HUES6 (cell line): ENCODE data around the gene HDAC4.

Experiments used
- H3K27ac ChIP-seq: 2 replicates; pipeline ENCODE4 v1.7.0; 2013; ENCODE audit warnings: low read depth, mild to moderate bottlenecking, low read length, inconsistent platforms
- H3K27me3 ChIP-seq: 2 replicates; pipeline ENCODE4 v1.6.1; 2013; ENCODE audit warnings: low read length; ENCODE audit not compliant: control insufficient read depth, insufficient read depth
- H3K36me3 ChIP-seq: 2 replicates; pipeline ENCODE4 v1.6.1; 2013; ENCODE audit warnings: low read length; ENCODE audit not compliant: control insufficient read depth, insufficient read depth
- H3K4me1 ChIP-seq: 2 replicates; pipeline ENCODE4 v1.6.1; 2013; ENCODE audit warnings: low read length; ENCODE audit not compliant: control insufficient read depth, insufficient read depth
- H3K4me3 ChIP-seq: 2 replicates; pipeline ENCODE4 v1.5.1; 2013; ENCODE audit warnings: low read depth, low read length
- H3K9ac ChIP-seq: one replicate; pipeline ENCODE4 v1.6.1; 2013; ENCODE audit warnings: mild to moderate bottlenecking, low read length
- H3K9me3 ChIP-seq: 2 replicates; pipeline ENCODE4 v1.6.1; 2013; ENCODE audit warnings: low read depth, low read length; ENCODE audit not compliant: control insufficient read depth, insufficient read depth

The HDAC4 gene

DNA sequence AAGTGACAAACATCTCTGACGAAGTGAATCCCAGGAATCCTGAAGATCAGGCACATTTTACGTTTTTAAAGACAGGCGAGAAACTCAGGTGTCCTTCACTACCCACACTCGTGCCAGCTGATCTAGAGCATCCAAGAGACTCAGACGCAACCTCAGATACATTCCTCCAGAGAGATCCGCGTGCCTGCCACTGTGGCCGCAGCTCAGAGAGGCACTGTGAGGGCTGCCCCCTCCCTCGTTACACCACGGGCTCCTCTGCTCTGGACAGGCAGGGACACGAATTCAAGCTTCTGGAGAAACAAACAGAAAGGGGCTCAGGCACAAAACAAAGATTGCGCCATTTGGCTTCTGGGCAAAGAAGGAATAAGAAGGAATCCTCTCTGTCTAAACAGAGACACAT, 268.0 kb downstream of the HDAC4 start:
- Histone ChIP-seq H3K27ac (no peak overlapping the region), H3K27me3 (no peaks in the 10 kb centered on the region), H3K9ac (no peak overlapping the region), H3K9me3 (no peaks in the 10 kb centered on the region), H3K4me3 (no peak overlapping the region), H3K36me3 (peaks cover 50% of the 10 kb centered on the region), H3K4me1 (no peaks in the 10 kb centered on the region)

DNA sequence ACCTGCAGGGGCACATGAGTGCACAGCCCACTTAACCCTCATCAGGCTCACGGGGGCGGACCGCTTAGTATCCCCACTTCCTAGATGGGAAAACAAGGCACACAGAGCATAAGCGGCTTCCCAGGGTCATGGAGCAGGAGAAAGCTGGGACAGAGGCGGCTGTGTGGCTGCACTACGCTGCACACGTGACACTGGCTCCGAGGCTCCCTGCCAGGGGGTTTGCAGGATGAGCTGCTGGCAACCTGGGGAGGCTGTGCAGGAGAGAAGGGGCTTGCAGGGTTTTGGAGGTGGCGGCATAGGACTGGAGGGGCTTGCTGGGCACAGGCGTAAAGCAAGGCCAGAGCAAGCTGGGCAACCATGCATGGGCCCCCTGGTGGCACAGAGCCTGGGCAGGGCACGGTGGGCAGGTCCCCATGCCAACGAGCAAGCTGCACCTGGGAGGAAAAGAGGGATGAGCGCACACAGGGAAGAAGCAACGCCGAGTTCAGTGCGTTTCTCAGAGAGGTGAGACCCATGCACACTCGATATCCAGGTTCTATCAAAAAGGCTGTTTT, 268.6 kb downstream of the HDAC4 start:
- H3K4me1 ChIP-seq = no peaks in the 10 kb centered on the region
- peaks cover 50% of the 10 kb centered on the region for H3K36me3 ChIP-seq
- H3K9ac ChIP-seq = no peak overlapping the region

DNA sequence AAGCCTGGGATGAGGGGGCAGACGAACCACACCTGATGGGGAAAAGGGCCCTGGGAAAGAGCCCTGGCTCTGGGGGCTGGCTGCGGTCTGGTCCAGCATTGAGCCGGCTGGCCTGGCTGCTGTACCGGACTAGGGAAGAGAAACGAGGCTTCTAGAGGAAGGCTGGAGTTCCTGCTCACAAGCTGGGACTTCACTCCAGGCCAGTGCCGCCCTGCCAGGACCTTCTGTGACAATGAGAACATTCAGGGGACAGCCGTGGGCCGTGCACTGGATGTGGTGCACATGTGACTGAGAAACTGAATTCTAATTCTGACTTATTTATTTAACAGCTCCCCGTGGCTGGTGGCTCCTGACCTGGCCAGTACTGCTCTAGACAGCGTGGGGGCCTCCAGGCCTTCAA, 269.3 kb downstream of the HDAC4 start:
- no peaks in the 10 kb centered on the region for H3K9me3 ChIP-seq
- H3K36me3 ChIP-seq = peaks cover 47% of the 10 kb centered on the region
- no peak overlapping the region for H3K4me3 ChIP-seq
- H3K27ac ChIP-seq = no peak overlapping the region
- no peaks in the 10 kb centered on the region for H3K27me3 ChIP-seq
- H3K9ac ChIP-seq = no peak overlapping the region
- no peaks in the 10 kb centered on the region for H3K4me1 ChIP-seq

More for the DNA sequence above, 268.6 kb downstream of the HDAC4 start:
- no peaks in the 10 kb centered on the region for H3K9me3 ChIP-seq
- H3K27ac ChIP-seq = no peak overlapping the region
- no peaks in the 10 kb centered on the region for H3K27me3 ChIP-seq
- no peak overlapping the region for H3K4me3 ChIP-seq

DNA sequence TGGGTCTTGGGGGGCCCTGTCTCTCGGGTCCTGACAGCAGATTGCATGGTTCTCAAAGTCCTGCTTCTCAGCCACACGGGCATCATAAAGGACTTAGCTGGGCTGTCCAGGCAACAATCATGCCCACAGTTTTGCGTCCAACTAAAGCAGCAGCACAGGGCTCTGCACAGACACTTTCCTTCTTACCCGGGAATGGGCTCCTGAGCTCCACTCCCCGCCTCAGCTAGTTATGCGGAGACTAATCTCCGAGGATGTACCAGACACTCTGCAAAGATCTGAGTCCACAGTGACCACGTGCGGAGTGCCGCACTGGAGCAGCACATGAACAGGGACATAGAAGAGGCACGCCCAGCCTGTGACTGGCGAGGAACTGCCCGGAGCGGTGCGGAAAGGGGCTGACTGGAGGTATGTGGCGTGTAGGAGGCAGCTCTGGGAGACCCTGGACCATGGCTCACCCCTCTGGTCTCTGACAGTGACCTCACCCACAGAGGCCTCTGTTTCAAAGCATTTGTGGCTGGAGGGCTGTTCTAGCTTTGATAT, 270.0 kb downstream of the HDAC4 start:
- Histone ChIP-seq H3K4me3 (no peak overlapping the region), H3K27ac (no peak overlapping the region), H3K27me3 (no peaks in the 10 kb centered on the region), H3K4me1 (no peaks in the 10 kb centered on the region), H3K9ac (no peak overlapping the region), H3K36me3 (peaks cover 46% of the 10 kb centered on the region), H3K9me3 (no peaks in the 10 kb centered on the region)

DNA sequence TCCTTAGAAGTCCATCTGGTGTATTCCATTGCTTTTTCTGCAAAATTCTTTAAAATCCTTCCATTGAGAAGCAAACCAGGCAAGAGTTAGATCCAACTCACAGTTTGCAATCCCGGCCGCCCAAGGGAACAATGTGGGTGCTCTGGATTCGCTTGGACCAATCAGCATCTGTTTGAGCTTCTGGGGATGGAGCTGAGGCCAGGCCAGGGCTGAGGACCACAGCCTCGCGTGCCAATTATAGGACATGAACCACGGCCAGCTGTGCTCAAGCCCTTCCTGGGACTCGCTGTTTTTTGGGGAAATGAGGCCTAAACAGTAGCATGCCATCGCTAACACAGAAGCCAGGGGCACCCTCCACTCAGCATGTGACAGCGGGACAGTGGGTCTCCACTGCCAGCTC, 270.8 kb downstream of the HDAC4 start:
- Histone ChIP-seq H3K4me3 (no peak overlapping the region), H3K9ac (no peak overlapping the region), H3K9me3 (no peaks in the 10 kb centered on the region), H3K36me3 (peaks cover 54% of the 10 kb centered on the region), H3K27me3 (no peaks in the 10 kb centered on the region), H3K4me1 (no peaks in the 10 kb centered on the region), H3K27ac (no peak overlapping the region)

DNA sequence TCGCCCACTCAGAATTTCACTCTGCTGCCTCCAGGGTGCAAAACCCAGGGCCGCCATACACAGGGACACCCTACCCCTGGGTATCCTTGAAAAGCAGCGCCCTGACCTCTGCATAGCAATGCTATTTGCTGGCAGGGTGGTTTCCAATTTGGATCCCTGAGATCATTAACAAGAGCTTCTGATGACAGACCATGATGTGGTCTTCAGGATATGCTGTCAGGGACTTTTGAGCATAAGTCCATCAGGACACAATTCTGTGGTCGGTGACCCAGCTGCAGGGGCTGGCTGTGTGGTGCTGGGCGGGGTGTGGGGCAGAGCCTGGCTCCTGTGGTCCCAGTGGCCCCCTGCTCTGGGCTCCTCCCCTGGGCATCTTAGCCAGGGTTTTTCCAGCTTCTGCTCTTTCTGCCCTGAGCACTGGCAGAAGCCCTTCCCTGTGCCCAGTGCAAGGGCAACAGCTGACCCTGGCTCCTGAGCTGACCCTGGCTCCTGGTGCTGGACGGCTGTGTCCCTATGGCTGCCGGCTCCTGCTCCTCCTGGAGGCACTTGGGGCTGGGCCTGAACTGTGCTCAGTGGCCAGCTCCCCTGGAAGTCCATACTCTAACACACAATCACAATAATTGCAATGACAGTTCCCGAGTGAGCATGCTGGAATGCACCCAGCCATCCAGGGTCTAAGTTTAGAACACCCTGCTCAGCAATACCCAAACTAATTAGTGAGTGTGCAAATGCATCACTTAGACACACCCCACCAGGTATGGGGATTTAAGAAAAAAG, 271.5 kb downstream of the HDAC4 start:
- Histone ChIP-seq H3K4me3 (no peak overlapping the region), H3K27ac (no peak overlapping the region), H3K4me1 (no peaks in the 10 kb centered on the region), H3K9ac (no peak overlapping the region), H3K27me3 (no peaks in the 10 kb centered on the region), H3K36me3 (peaks cover 58% of the 10 kb centered on the region), H3K9me3 (0 out of 2 replicates have a peak, but pooled peaks cover 2% of the 10 kb centered on the region)

DNA sequence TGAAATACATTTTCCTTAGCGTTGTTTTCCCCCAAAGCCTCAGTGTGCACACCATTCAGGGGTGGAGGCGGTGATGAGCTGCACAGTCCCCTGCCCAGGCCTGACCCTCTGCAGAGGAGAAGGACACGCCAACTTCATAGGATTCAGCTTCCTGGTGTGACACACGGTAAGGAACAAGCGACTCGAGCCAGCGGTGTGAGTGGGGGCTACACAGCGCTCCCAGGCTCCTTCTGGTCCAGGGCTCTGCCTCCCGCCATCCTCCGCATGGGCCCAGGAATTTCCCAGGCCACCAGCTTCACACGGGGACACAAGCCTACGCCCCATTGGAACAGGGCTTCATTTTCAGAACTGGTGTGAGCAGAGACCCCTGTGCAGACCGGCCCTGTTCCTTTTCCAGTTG, 272.1 kb downstream of the HDAC4 start:
- Histone ChIP-seq H3K9ac (no peak overlapping the region), H3K27me3 (no peaks in the 10 kb centered on the region), H3K4me1 (no peaks in the 10 kb centered on the region), H3K4me3 (no peak overlapping the region), H3K9me3 (0 out of 2 replicates have a peak, but pooled peaks cover 2% of the 10 kb centered on the region), H3K27ac (no peak overlapping the region), H3K36me3 (peaks cover 55% of the 10 kb centered on the region)

DNA sequence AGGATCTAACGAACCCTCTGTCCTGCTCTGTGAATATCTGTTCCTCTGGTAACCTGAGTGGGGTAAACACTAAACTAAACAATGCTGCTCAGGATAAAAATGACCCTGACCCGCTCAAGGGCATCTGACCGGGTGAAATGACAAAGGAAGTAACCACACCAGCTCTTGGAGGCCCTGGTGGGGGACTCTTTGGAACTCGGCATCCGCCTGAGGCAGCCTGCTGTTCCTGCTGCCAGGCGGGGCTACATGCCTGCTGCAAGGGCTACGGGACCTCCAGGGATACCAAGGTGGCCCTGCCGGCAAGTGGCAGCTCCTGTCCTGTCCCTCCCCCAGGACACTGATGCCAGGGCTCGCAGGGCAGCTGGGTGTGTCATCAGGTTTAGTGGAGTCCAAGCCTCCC, 273.3 kb downstream of the HDAC4 start:
- Histone ChIP-seq H3K36me3 (peaks cover 47% of the 10 kb centered on the region), H3K9ac (no peak overlapping the region), H3K4me3 (no peak overlapping the region), H3K9me3 (0 out of 2 replicates have a peak, but pooled peaks cover 2% of the 10 kb centered on the region), H3K27ac (no peak overlapping the region), H3K4me1 (no peaks in the 10 kb centered on the region), H3K27me3 (no peaks in the 10 kb centered on the region)

DNA sequence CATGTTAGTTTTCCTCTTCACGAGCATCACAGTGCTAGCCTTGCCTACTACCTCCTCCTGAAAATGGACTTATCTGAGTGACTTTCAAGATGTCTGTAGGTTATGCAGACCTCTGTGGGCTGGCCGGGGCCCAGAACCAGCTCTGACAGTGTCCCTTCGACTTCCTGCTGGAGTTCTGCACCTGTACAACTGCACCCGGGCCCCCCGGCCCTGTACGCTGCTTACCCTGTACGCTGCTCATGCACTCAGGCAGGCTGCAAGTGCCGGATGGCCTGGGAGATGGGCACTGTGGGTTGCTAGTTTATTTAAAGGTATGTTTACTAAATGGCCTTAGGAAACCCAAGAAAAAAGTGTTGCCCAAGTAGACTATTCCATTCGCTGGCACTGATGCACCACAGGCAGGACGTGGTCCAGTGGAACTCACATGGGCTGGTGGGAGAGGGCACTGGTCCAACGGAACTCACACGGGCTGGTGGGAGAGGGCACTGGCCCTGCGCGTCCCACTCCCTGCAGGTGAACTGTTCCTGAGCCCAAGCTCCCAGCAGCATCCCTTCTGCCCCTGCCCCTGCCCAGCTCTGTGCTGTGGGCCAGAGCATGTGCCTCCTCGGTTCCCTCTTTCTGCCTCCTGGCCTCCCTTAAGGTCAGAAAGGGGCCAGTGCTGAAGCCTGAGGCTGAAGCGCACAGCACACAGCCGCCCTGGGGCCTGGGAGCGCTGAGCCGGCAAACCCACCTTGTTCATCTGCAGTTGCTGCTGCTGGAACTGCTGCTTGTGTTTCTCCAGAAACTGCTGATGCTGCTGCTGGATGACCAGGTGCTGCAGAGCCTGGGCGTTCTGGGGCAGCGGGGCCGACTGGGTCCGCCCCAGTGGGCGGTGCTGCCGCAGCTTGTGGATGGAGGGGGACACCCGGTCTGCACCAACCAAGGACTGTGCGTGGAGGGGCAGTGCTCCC, 274.8 kb downstream of the HDAC4 start:
- no peaks in the 10 kb centered on the region for H3K4me1 ChIP-seq
- peaks cover 38% of the 10 kb centered on the region for H3K36me3 ChIP-seq
- no peak overlapping the region for H3K4me3 ChIP-seq
- H3K27me3 ChIP-seq = no peaks in the 10 kb centered on the region
- no peak overlapping the region for H3K9ac ChIP-seq
- 0 out of 2 replicates have a peak, but pooled peaks cover 2% of the 10 kb centered on the region for H3K9me3 ChIP-seq
- H3K27ac ChIP-seq = no peak overlapping the region

DNA sequence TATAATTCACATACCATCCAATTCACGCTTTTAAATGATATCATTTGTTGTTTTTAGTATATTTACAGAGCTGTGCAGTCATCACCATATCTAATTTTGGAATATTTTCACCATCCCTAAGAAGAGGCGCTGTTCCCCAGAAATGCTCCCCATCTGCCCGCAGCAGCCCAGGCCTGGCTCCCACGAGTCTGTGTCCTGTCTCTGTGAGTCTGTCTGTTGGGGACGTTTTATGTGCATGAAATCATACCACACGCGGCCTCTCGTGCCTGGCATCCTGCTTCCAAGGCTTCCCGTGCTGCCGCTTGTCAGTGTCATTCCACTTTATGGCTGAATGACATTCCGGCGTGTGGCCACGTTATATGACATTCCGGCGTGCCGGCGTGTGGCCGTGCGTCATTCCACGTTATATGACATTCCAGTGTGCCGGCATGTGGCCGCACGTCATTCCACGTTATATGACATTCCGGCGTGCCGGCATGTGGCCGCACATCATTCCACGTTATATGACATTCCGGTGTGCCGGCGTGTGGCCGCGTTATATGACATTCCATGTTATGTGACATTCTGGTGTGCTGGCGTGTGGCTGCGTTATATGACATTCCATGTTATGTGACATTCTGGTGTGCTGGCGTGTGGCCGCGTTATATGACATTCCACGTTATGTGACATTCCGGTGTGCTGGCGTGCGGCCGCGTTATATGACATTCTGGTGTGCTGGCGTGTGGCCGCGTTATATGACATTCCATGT, 276.5 kb downstream of the HDAC4 start:
- H3K9ac ChIP-seq = no peak overlapping the region
- H3K27ac ChIP-seq = no peak overlapping the region
- no peaks in the 10 kb centered on the region for H3K27me3 ChIP-seq
- no peak overlapping the region for H3K4me3 ChIP-seq
- 0 out of 2 replicates have a peak, but pooled peaks cover 2% of the 10 kb centered on the region for H3K9me3 ChIP-seq
- H3K4me1 ChIP-seq = no peaks in the 10 kb centered on the region
- peaks cover 32% of the 10 kb centered on the region for H3K36me3 ChIP-seq
